ENCODE measurements around the gene KRTAP2-3.

KRTAP2-3 gene

GRCh38 chr17:41026715-41027471 lies 33.0 kb downstream of the KRTAP2-3 start, which contains the start of gene KRTAP1-5:
Gene KRTAP1-5 (minus strand): TSS chr17:41027208. CDS start chr17:41027155, 53 bp downstream.
- Histone ChIP-seq H2BK12ac (ENCODE audit: low read length) (no peak within 1 kb of the TSS), H3K79me1 (ENCODE audit: low read depth, low read length) (no peaks in the 10 kb centered on the region), H3K23ac (ENCODE audit: low read depth, low read length, poor library complexity) (peak within 1 kb of the TSS; percentile 85), H3K14ac (ENCODE audit: low read length) (peak within 1 kb of the TSS; percentile 25), H3K4ac (ENCODE audit: low read length) (peak within 1 kb of the TSS; percentile 17), H2BK15ac (ENCODE audit: low read length) (no peak within 1 kb of the TSS), H3K36me3 (replicated peaks in 1 of 2; ENCODE audit: control insufficient read depth in 2 of 2, insufficient read depth in 2 of 2, low read length in 2 of 2) (no peaks in the 10 kb centered on the region), H3K18ac (ENCODE audit: low read length) (peak within 1 kb of the TSS; percentile 15), H3K27ac (replicated peaks; ENCODE audit: low read length) (no peak within 1 kb of the TSS), H3K4me3 (ENCODE audit: low read length in 2 of 2) (no peak within 1 kb of the TSS), H3K9me3 (replicated peaks in 1 of 2; ENCODE audit: control insufficient read depth in 2 of 2, insufficient read depth in 1 of 2, low read depth in 1 of 2, low read length in 2 of 2) (no peaks in the 10 kb centered on the region), H3K9ac (ENCODE audit: low read depth, low read length, poor library complexity) (no peak within 1 kb of the TSS), H2AK5ac (ENCODE audit: low read depth, low read length) (peak within 1 kb of the TSS; percentile 63), H3K4me1 (ENCODE audit: control insufficient read depth in 2 of 2, insufficient read depth in 1 of 2, low read depth in 1 of 2, low read length in 2 of 2) (no peaks in the 10 kb centered on the region), H2AFZ (ENCODE audit: low read length) (no peak within 1 kb of the TSS), H2BK5ac (ENCODE audit: low read length) (no peak within 1 kb of the TSS), H4K91ac (ENCODE audit: low read depth, low read length, poor library complexity) (no peak within 1 kb of the TSS), H3K4me2 (ENCODE audit: insufficient read depth, low read length, poor library complexity, severe bottlenecking) (no peak within 1 kb of the TSS), H2BK120ac (ENCODE audit: low read depth, low read length) (no peak within 1 kb of the TSS), H4K8ac (ENCODE audit: low read depth, low read length) (no peak within 1 kb of the TSS), H3K27me3 (ENCODE audit: control insufficient read depth in 3 of 3, insufficient read depth in 3 of 3, low read depth in 1 of 3, low read length in 3 of 3) (no peaks in the 10 kb centered on the region)
- DNase-seq (ENCODE audit: low spot score): no peak
- no CpG with 5 or more reads among the region's 9 CpGs for WGBS, 2 donors (ENCODE audit: extremely low coverage in 2 of 2, insufficient read length in 2 of 2, insufficient replicate concordance in 1 of 2)

DNA sequence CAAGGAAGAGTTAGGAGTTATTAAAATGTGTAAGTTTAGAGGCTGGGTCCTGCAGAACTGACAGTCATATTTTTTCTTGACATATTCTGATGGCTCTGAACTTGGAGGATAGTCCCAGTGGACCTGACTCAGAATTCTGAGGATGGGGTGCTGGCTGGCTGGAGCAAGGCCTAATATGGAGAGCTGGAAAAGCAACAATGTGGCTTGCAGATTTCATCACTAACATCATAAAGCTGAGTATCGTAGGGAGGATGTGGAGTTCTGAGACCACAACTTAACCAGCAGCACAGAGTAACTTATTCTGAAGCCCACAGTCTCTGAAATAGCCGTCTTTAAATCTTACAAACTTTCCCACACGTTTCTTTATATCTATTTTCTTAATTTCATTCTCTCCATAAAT lies 35.2 kb downstream of the KRTAP2-3 start:
- Histone ChIP-seq H2BK120ac (ENCODE audit: low read depth, low read length) (no peak overlapping the region), H3K14ac (ENCODE audit: low read length) (no peak overlapping the region), H3K4me2 (ENCODE audit: insufficient read depth, low read length, poor library complexity, severe bottlenecking) (no peak overlapping the region), H3K79me1 (ENCODE audit: low read depth, low read length) (no peaks in the 10 kb centered on the region), H3K4me1 (ENCODE audit: control insufficient read depth in 2 of 2, insufficient read depth in 1 of 2, low read depth in 1 of 2, low read length in 2 of 2) (no peaks in the 10 kb centered on the region), H4K8ac (ENCODE audit: low read depth, low read length) (no peak overlapping the region), H2BK5ac (ENCODE audit: low read length) (no peak overlapping the region), H2AFZ (ENCODE audit: low read length) (no peak overlapping the region), H3K36me3 (replicated peaks in 1 of 2; ENCODE audit: control insufficient read depth in 2 of 2, insufficient read depth in 2 of 2, low read length in 2 of 2) (no peaks in the 10 kb centered on the region), H3K18ac (ENCODE audit: low read length) (no peak overlapping the region), H4K91ac (ENCODE audit: low read depth, low read length, poor library complexity) (no peak overlapping the region), H3K4me3 (ENCODE audit: low read length in 2 of 2) (no peak overlapping the region), H2BK15ac (ENCODE audit: low read length) (no peak overlapping the region), H3K27me3 (ENCODE audit: control insufficient read depth in 3 of 3, insufficient read depth in 3 of 3, low read depth in 1 of 3, low read length in 3 of 3) (no peaks in the 10 kb centered on the region), H3K4ac (ENCODE audit: low read length) (no peak overlapping the region), H3K23ac (ENCODE audit: low read depth, low read length, poor library complexity) (no peak overlapping the region), H2AK5ac (ENCODE audit: low read depth, low read length) (no peak overlapping the region), H2BK12ac (ENCODE audit: low read length) (no peak overlapping the region), H3K9ac (ENCODE audit: low read depth, low read length, poor library complexity) (no peak overlapping the region), H3K9me3 (replicated peaks in 1 of 2; ENCODE audit: control insufficient read depth in 2 of 2, insufficient read depth in 1 of 2, low read depth in 1 of 2, low read length in 2 of 2) (no peaks in the 10 kb centered on the region), H3K27ac (replicated peaks; ENCODE audit: low read length) (no peak overlapping the region)
- 100% methylated on average over 2 of the region's 3 CpGs for WGBS, 2 donors (ENCODE audit: extremely low coverage in 2 of 2, insufficient read length in 2 of 2, insufficient replicate concordance in 1 of 2)
- DNase-seq (ENCODE audit: low spot score): no peak

DNA sequence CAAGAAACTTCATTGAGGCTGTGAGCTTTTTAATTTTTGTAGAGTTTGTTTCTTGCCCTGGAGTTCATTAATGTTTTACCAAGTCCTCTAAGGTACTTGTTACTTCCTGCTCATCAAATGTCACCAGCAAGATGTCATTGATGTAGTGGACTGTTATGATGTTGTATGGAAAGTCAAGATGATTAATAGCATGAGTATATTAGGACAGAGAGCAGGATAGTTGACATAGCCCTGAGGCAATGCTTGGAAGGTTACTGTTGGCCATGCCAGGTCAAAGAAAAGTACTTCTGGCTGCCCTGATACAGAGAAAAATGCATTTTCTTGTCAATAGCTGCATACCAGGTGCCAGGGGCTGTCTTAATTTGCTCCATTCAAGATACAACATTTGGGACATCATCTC lies 39.6 kb downstream of the KRTAP2-3 start:
- no peaks in the 10 kb centered on the region for H3K9me3 ChIP-seq (replicated peaks in 1 of 2; ENCODE audit: control insufficient read depth in 2 of 2, insufficient read depth in 1 of 2, low read depth in 1 of 2, low read length in 2 of 2)
- no peak overlapping the region for H3K27ac ChIP-seq (replicated peaks; ENCODE audit: low read length)
- H3K14ac ChIP-seq (ENCODE audit: low read length): no peak overlapping the region
- H3K9ac ChIP-seq (ENCODE audit: low read depth, low read length, poor library complexity): no peak overlapping the region
- no peak overlapping the region for H2BK15ac ChIP-seq (ENCODE audit: low read length)
- no peak for DNase-seq (ENCODE audit: low spot score)
- H2BK5ac ChIP-seq (ENCODE audit: low read length): no peak overlapping the region
- H2BK120ac ChIP-seq (ENCODE audit: low read depth, low read length): no peak overlapping the region
- no peaks in the 10 kb centered on the region for H3K79me1 ChIP-seq (ENCODE audit: low read depth, low read length)
- H3K27me3 ChIP-seq (ENCODE audit: control insufficient read depth in 3 of 3, insufficient read depth in 3 of 3, low read depth in 1 of 3, low read length in 3 of 3): no peaks in the 10 kb centered on the region
- no peak overlapping the region for H2AFZ ChIP-seq (ENCODE audit: low read length)
- no peak overlapping the region for H2AK5ac ChIP-seq (ENCODE audit: low read depth, low read length)
- H3K4me2 ChIP-seq (ENCODE audit: insufficient read depth, low read length, poor library complexity, severe bottlenecking): no peak overlapping the region
- H4K91ac ChIP-seq (ENCODE audit: low read depth, low read length, poor library complexity): no peak overlapping the region
- H3K23ac ChIP-seq (ENCODE audit: low read depth, low read length, poor library complexity): no peak overlapping the region
- no peak overlapping the region for H2BK12ac ChIP-seq (ENCODE audit: low read length)
- H3K36me3 ChIP-seq (replicated peaks in 1 of 2; ENCODE audit: control insufficient read depth in 2 of 2, insufficient read depth in 2 of 2, low read length in 2 of 2): no peaks in the 10 kb centered on the region
- no peaks in the 10 kb centered on the region for H3K4me1 ChIP-seq (ENCODE audit: control insufficient read depth in 2 of 2, insufficient read depth in 1 of 2, low read depth in 1 of 2, low read length in 2 of 2)
- H3K18ac ChIP-seq (ENCODE audit: low read length): no peak overlapping the region
- no peak overlapping the region for H3K4me3 ChIP-seq (ENCODE audit: low read length in 2 of 2)
- H4K8ac ChIP-seq (ENCODE audit: low read depth, low read length): no peak overlapping the region
- no peak overlapping the region for H3K4ac ChIP-seq (ENCODE audit: low read length)

DNA sequence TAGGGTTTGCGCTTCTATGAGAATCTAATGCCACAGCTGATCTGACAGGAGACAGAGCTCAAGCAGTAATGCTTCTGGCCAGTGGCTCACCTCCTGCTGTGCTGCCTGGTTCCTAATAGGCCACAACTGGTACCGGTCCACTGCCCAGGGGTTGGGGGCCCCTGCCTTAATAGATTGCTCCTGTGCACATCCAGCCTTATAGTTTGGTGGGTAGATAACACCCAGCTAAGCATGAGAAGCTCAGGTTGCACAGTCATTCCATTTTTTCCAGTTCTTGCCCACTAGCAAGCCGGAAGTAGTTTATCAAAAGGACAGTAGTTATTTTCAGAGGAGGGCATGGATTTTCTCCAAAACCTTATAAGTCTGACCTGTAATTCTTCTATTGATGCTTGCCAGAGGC lies 40.5 kb downstream of the KRTAP2-3 start:
- Histone ChIP-seq H3K18ac (ENCODE audit: low read length) (no peak overlapping the region), H2AK5ac (ENCODE audit: low read depth, low read length) (no peak overlapping the region), H2AFZ (ENCODE audit: low read length) (no peak overlapping the region), H3K14ac (ENCODE audit: low read length) (no peak overlapping the region), H3K36me3 (replicated peaks in 1 of 2; ENCODE audit: control insufficient read depth in 2 of 2, insufficient read depth in 2 of 2, low read length in 2 of 2) (no peaks in the 10 kb centered on the region), H3K4ac (ENCODE audit: low read length) (no peak overlapping the region), H3K79me1 (ENCODE audit: low read depth, low read length) (no peaks in the 10 kb centered on the region), H3K23ac (ENCODE audit: low read depth, low read length, poor library complexity) (peak overlapping the region; percentile 56), H3K4me1 (ENCODE audit: control insufficient read depth in 2 of 2, insufficient read depth in 1 of 2, low read depth in 1 of 2, low read length in 2 of 2) (no peaks in the 10 kb centered on the region), H3K27me3 (ENCODE audit: control insufficient read depth in 3 of 3, insufficient read depth in 3 of 3, low read depth in 1 of 3, low read length in 3 of 3) (no peaks in the 10 kb centered on the region), H3K9ac (ENCODE audit: low read depth, low read length, poor library complexity) (no peak overlapping the region), H3K4me2 (ENCODE audit: insufficient read depth, low read length, poor library complexity, severe bottlenecking) (no peak overlapping the region), H4K8ac (ENCODE audit: low read depth, low read length) (no peak overlapping the region), H4K91ac (ENCODE audit: low read depth, low read length, poor library complexity) (peak overlapping the region; percentile 64), H2BK5ac (ENCODE audit: low read length) (no peak overlapping the region), H3K27ac (replicated peaks; ENCODE audit: low read length) (no peak overlapping the region), H2BK120ac (ENCODE audit: low read depth, low read length) (no peak overlapping the region), H2BK15ac (ENCODE audit: low read length) (no peak overlapping the region), H3K9me3 (replicated peaks in 1 of 2; ENCODE audit: control insufficient read depth in 2 of 2, insufficient read depth in 1 of 2, low read depth in 1 of 2, low read length in 2 of 2) (no peaks in the 10 kb centered on the region), H3K4me3 (ENCODE audit: low read length in 2 of 2) (no peak overlapping the region), H2BK12ac (ENCODE audit: low read length) (no peak overlapping the region)
- no peak for DNase-seq (ENCODE audit: low spot score)
- WGBS, 2 donors (ENCODE audit: extremely low coverage in 2 of 2, insufficient read length in 2 of 2, insufficient replicate concordance in 1 of 2): no CpG with 5 or more reads among the region's 3 CpGs

Data from neuronal stem cell (in vitro differentiated cells).